Subcutaneous adipose tissue (tissue), 4 donors: Measurements from ENCODE around the gene AVPI1. TPM values are rescaled to one million over a fixed set of nuclear protein-coding genes. Genes with fewer than 3 reads are reported as not detected.

Experiments
- CTCF ChIP-seq: fragments of 450-650 bp; IDR thresholded peaks from one replicate; pipeline ENCODE4 v1.5.1; 2016; ENCODE audit warnings: low read depth, mild to moderate bottlenecking, control low read depth, antibody characterized with exemption, moderate library complexity
- total RNA-seq, 4 donors: library from RNA; depleted of rRNA; stranded (reverse); fragments of >200 nt; gene quantifications; one replicate each; pipeline ENCODE4 v1.1.0, GENCODE V29; 2016

Gene AVPI1
- total RNA-seq, 4 donors from 2014 or later = 29.5 to 107 (median 61.6) TPM

- no peak for TF ChIP-seq CTCF
Measured at GRCh38 chr10:97629289-97629688, 57.8 kb downstream of the AVPI1 start.

GRCh38 chr10:97628228-97628627 is 58.8 kb downstream of the AVPI1 start:
- TF ChIP-seq CTCF = no peak

- TF ChIP-seq CTCF = no peak
Measured at GRCh38 chr10:97627731-97628130, 59.3 kb downstream of the AVPI1 start.

Other genes starting within 250 kb of the AVPI1 start
- 10 to 100 TPM; 20.5 to 25.8 (median 22.9) TPM for gene EXOSC1, start 241.2 kb downstream of the AVPI1 start, total RNA-seq
- 10 to 100 TPM; 18.1 to 22.0 (median 19.7) TPM for gene ZDHHC16, start 241.1 kb downstream of the AVPI1 start, total RNA-seq
- 10 to 100 TPM; 57.6 to 87.8 (median 76.8) TPM for gene MMS19, start 188.8 kb downstream of the AVPI1 start, total RNA-seq
- 10 to 100 TPM in 2 of 4 donors, 1 to 10 TPM in 2; 3.9 to 23.4 (median 12.4) TPM for gene UBTD1, start 188.3 kb downstream of the AVPI1 start, total RNA-seq
- not detected for gene ANKRD2, start 114.5 kb downstream of the AVPI1 start, total RNA-seq
- 10 to 100 TPM in 1 of 4 donors, 1 to 10 TPM in 3; 4.8 to 14.1 (median 7.2) TPM for gene HOGA1, start 102.9 kb downstream of the AVPI1 start, total RNA-seq
- gene C10orf62, start 97.5 kb downstream of the AVPI1 start, total RNA-seq = under 1 TPM in 2 of 4 donors, not detected in 2; 0.44 to 0.94 TPM
- gene MORN4, start 53.7 kb downstream of the AVPI1 start, total RNA-seq = 1 to 10 TPM; 1.1 to 5.6 (median 3.7) TPM
- 10 to 100 TPM; 14.1 to 35.9 (median 18.5) TPM for gene PI4K2A, start 46.6 kb downstream of the AVPI1 start, total RNA-seq
- 10 to 100 TPM; 13.0 to 21.6 (median 20.8) TPM for gene MARVELD1, start 26.5 kb upstream of the AVPI1 start, total RNA-seq
- gene ZFYVE27, start 49.9 kb upstream of the AVPI1 start, total RNA-seq = 10 to 100 TPM; 14.8 to 26.2 (median 21.6) TPM
- gene SFRP5, start 84.8 kb upstream of the AVPI1 start, total RNA-seq = 1 to 10 TPM in 1 of 4 donors, under 1 TPM in 1, not detected in 2; 0.49 to 1.5 TPM
- gene GOLGA7B, start 162.6 kb upstream of the AVPI1 start, total RNA-seq = 1 to 10 TPM in 3 of 4 donors, not detected in 1; 2.6 to 3.2 (median 3.2) TPM